HCT116 (cell line): ENCODE results near the gene UFSP2. TPM values are rescaled to one million over a fixed set of nuclear protein-coding genes. Genes with fewer than 3 reads are reported as not detected.

Experiments
- ATAC-seq: fragments of 200-7000 bp; cut with Tn5 transposase; 2 replicates; pipeline ENCODE4 v1.9.1; 2020; ENCODE audit warnings: mild to moderate bottlenecking, moderate library complexity
- BruUV-seq: library from RNA; stranded (reverse); fragments of 400-500 nt; replicated peaks from 2 replicates; lab custom pipeline; 2021; lab: Mats Ljungman, UMichigan
- CTCF ChIA-PET: fragments of 300-600 bp; sonication (Branson Sonifier 250); formaldehyde crosslinking; loops from one replicate; lab custom pipeline; 2021; ENCODE audit warnings: antibody characterized with exemption; lab: Charles Lee
- POLR2A ChIA-PET: fragments of 300-600, 350-600 bp; sonication (Branson Sonifier 250); formaldehyde crosslinking; loops from one replicate; lab custom pipeline; 2021; ENCODE audit warnings: antibody characterized with exemption; lab: Charles Lee
- RAD21 ChIA-PET, 2 experiments: fragments of 300-600 bp; sonication (Branson Sonifier 250); formaldehyde crosslinking; loops; one replicate each; lab custom pipeline; 2023; ENCODE audit warnings: low total read pairs in 2 of 2; ENCODE audit not compliant: uncharacterized antibody in 2 of 2, unreplicated experiment in 2 of 2, low non-redundant PET in 1 of 2; lab: Charles Lee
- DNase-seq: peaks from one replicate; pipeline ENCODE4 v3.0.0-alpha.2; 2010; ENCODE audit warnings: low read depth, low spot score
- H2AFZ ChIP-seq: fragments of 200-600 bp; shearing (Covaris generic), sonication (generic); 2 replicates; pipeline ENCODE4 v1.6.1; 2017; ENCODE audit warnings: low read depth, mixed run types, mixed read lengths, antibody characterized with exemption, low read length; ENCODE audit not compliant: poor library complexity, severe bottlenecking
- H3K27ac ChIP-seq: 2 replicates; pipeline ENCODE4 v1.5.1; 2012; ENCODE audit warnings: low read depth, low read length
- H3K27me3 ChIP-seq: fragments of 200-600 bp; sonication (generic); 2 replicates; pipeline ENCODE4 v1.6.1; 2016; ENCODE audit warnings: mixed run types, low read length, mixed read lengths; ENCODE audit not compliant: insufficient read depth
- H3K36me3 ChIP-seq, 2 experiments: fragments of 200-500 bp in 1 of 2; fragments of 200-600 bp in 1 of 2; sonication (Bioruptor generic) in 1 of 2; sonication (generic) in 1 of 2; 2 replicates each; pipeline versions ENCODE4 v1.5.1 to v1.6.1; 2014 to 2016; ENCODE audit warnings: low read length in 2 of 2, inconsistent platforms in 1 of 2, mixed read lengths in 1 of 2, mixed run types in 1 of 2; ENCODE audit not compliant: insufficient read depth in 2 of 2, control insufficient read depth in 1 of 2
- H3K4me1 ChIP-seq, 2 experiments: fragments of 200-600 bp in 1 of 2; sonication (generic) in 1 of 2; 2 replicates each; pipeline versions ENCODE4 v1.5.1 to v1.6.1; 2012 to 2017; ENCODE audit warnings: low read length in 2 of 2, inconsistent platforms in 1 of 2, mild to moderate bottlenecking in 1 of 2, mixed read lengths in 1 of 2, mixed run types in 1 of 2, moderate library complexity in 1 of 2; ENCODE audit not compliant: insufficient read depth in 2 of 2, control insufficient read depth in 1 of 2
- H3K4me2 ChIP-seq: fragments of 200-600 bp; sonication (generic); 2 replicates; pipeline ENCODE4 v1.6.1; 2017; ENCODE audit warnings: mixed run types, low read length, mixed read lengths
- H3K4me3 ChIP-seq, 2 experiments: fragments of 200-600 bp in 1 of 2; sonication (generic) in 1 of 2; replicated peaks in 1 of 2; 2 replicates each; pipeline ENCODE4 v1.5.1; 2011 to 2016; ENCODE audit warnings: low read length in 2 of 2, control low read depth in 1 of 2, low read depth in 1 of 2, mild to moderate bottlenecking in 1 of 2, mixed read lengths in 1 of 2, mixed run types in 1 of 2
- H3K79me2 ChIP-seq: fragments of 200-600 bp; sonication (generic); 2 replicates; pipeline ENCODE4 v1.6.1; 2017; ENCODE audit warnings: mild to moderate bottlenecking, mixed run types, low read length, moderate library complexity, mixed read lengths; ENCODE audit not compliant: insufficient read depth
- H3K9ac ChIP-seq: fragments of 200-600 bp; sonication (generic); 2 replicates; pipeline ENCODE4 v1.6.1; 2016; ENCODE audit warnings: low read length, mixed read lengths
- H3K9me2 ChIP-seq: fragments of 200-600 bp; sonication (generic), shearing (Covaris generic); 2 replicates; pipeline ENCODE4 v1.6.1; 2017; ENCODE audit warnings: mixed run types, mild to moderate bottlenecking, moderate library complexity; ENCODE audit not compliant: insufficient read depth
- H3K9me3 ChIP-seq, 2 experiments: fragments of 200-500 bp in 1 of 2; fragments of 200-600 bp in 1 of 2; sonication (Bioruptor generic) in 1 of 2; sonication (generic) in 1 of 2; 2 replicates each; pipeline ENCODE4 v1.6.1; 2014 to 2017; ENCODE audit warnings: low read length in 2 of 2, mixed read lengths in 2 of 2, inconsistent platforms in 1 of 2, low read depth in 1 of 2, mild to moderate bottlenecking in 1 of 2, mixed run types in 1 of 2, moderate library complexity in 1 of 2; ENCODE audit not compliant: control insufficient read depth in 1 of 2, insufficient read depth in 1 of 2
- H4K20me1 ChIP-seq: fragments of 200-600 bp; sonication (generic), shearing (Covaris generic); 2 replicates; pipeline ENCODE4 v1.6.1; 2017; ENCODE audit warnings: mixed run types, mild to moderate bottlenecking, moderate library complexity; ENCODE audit not compliant: insufficient read depth
- EGR1 ChIP-seq: IDR thresholded peaks from 2 replicates; pipeline ENCODE4 v1.6.1; 2012; ENCODE audit warnings: low read depth
- ELF1 ChIP-seq: IDR thresholded peaks from 2 replicates; pipeline ENCODE4 v1.6.1; 2012; ENCODE audit warnings: low read depth, borderline replicate concordance
- EZH2 ChIP-seq: fragments of 200-600 bp; sonication (generic); IDR thresholded peaks from 2 replicates; pipeline ENCODE4 v1.6.1; 2017; ENCODE audit warnings: antibody characterized with exemption, mixed run types
- EZH2phosphoT487 ChIP-seq: fragments of 200-600 bp; IDR thresholded peaks from 2 replicates; pipeline ENCODE4 v1.6.1; 2018; ENCODE audit warnings: antibody characterized with exemption, borderline replicate concordance
- FOSL1 ChIP-seq: IDR thresholded peaks from 2 replicates; pipeline ENCODE4 v1.6.1; 2012; ENCODE audit warnings: low read depth
- JUND ChIP-seq: IDR thresholded peaks from 2 replicates; pipeline ENCODE4 v1.6.1; 2012
- POLR2AphosphoS5 ChIP-seq: IDR thresholded peaks from 2 replicates; pipeline ENCODE4 v1.6.1; 2011; ENCODE audit warnings: mild to moderate bottlenecking, low read depth, low read length, moderate library complexity
- RAD21 ChIP-seq: IDR thresholded peaks from 2 replicates; pipeline ENCODE4 v1.6.1; 2012; ENCODE audit warnings: low read depth, mild to moderate bottlenecking
- SIN3A ChIP-seq: IDR thresholded peaks from 2 replicates; pipeline ENCODE4 v1.6.1; 2012; ENCODE audit warnings: low read depth
- SP1 ChIP-seq: IDR thresholded peaks from 2 replicates; pipeline ENCODE4 v1.6.1; 2012; ENCODE audit warnings: low read depth
- SRF ChIP-seq: IDR thresholded peaks from 2 replicates; pipeline ENCODE4 v1.6.1; 2012; ENCODE audit warnings: low read depth
- TCF7L2 ChIP-seq: IDR thresholded peaks from 2 replicates; pipeline ENCODE4 v1.7.0; 2011; ENCODE audit warnings: borderline replicate concordance, inconsistent platforms; ENCODE audit not compliant: insufficient read depth, insufficient read length; ENCODE audit errors: extremely low read depth
- YY1 ChIP-seq: IDR thresholded peaks from 2 replicates; pipeline ENCODE4 v1.6.1; 2011; ENCODE audit warnings: low read length, low read depth, moderate library complexity, mild to moderate bottlenecking; ENCODE audit not compliant: insufficient replicate concordance; ENCODE audit errors: extremely low read depth
- ZFX ChIP-seq: fragments of 450-650 bp; IDR thresholded peaks from 2 replicates; pipeline ENCODE4 v1.6.1; 2017
- intact Hi-C: fragments of 100-400 bp; cut with micrococcal nuclease; formaldehyde crosslinking; loops from 2 replicates; pipeline ENCODE4 v1.10.0; 2022
- total RNA-seq: library from RNA; stranded (reverse); gene quantifications from one replicate; pipeline ENCODE4 v1.2.1, GENCODE V29; 2021; ENCODE audit not compliant: unreplicated experiment
- TF ChIP-seq, protein P1 (sequence below), 3 experiments: fragments of 200-600 bp in 1 of 3; sonication (generic) in 1 of 3; IDR thresholded peaks in 2 of 3; conservative IDR thresholded peaks in 1 of 3; 2 replicates each; pipeline ENCODE4 v1.5.1; 2012 to 2017; ENCODE audit warnings: low read depth in 2 of 3, low read length in 2 of 3, antibody characterized with exemption in 1 of 3, borderline replicate concordance in 1 of 3, control low read depth in 1 of 3, mild to moderate bottlenecking in 1 of 3, mixed read lengths in 1 of 3, mixed run types in 1 of 3, moderate library complexity in 1 of 3; ENCODE audit not compliant: insufficient read depth in 1 of 3
- TF ChIP-seq, protein P2 (sequence below): IDR thresholded peaks from 2 replicates; pipeline ENCODE4 v1.6.1; 2011; ENCODE audit warnings: mild to moderate bottlenecking, low read length, moderate library complexity; ENCODE audit not compliant: insufficient replicate concordance; ENCODE audit errors: extremely low read depth
- TF ChIP-seq, protein P3 (sequence below): IDR thresholded peaks from 2 replicates; pipeline ENCODE4 v1.6.1; 2012

UFSP2 gene
- total RNA-seq, 1 experiment from 2014 or later = 29.4 TPM

DNA sequence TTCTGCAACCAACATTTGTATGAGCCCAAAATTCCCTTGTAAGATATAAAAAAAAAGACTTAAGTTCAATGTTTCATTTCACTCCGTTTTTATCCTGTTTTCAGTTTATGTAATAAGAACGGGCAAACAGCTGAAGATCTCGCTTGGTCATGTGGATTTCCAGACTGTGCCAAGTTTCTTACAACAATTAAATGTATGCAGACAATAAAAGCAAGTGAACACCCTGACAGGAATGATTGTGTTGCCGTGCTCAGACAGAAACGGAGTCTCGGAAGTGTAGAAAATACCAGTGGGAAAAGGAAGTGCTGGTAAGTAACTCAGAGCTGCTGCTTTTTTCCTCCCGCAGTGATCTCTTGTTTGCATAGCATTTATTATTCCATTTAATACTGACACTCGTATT is 26.3 kb downstream of the UFSP2 start:
- ChIA-PET POLR2A (no interaction called here), RAD21 (no interaction called here), CTCF (no interaction called here)
- no peaks in the 10 kb centered on the region for H3K79me2 ChIP-seq
- no peak overlapping the region for H3K27ac ChIP-seq
- ATAC-seq (no peak), DNase-seq (no peak)
- H3K4me2 ChIP-seq = no peak overlapping the region
- no peak overlapping the region for H2AFZ ChIP-seq
- peaks cover 11 to 29% of the 10 kb centered on the region in 2 experiments for H3K4me1 ChIP-seq
- H4K20me1 ChIP-seq = no peaks in the 10 kb centered on the region
- no peaks in the 10 kb centered on the region for H3K9me3 ChIP-seq
- TF ChIP-seq EZH2 (no peak), ELF1 (no peak), FOSL1 (no peak), SRF (no peak), EGR1 (no peak), TCF7L2 (no peak), SIN3A (no peak), ZFX (no peak), YY1 (no peak), EZH2phosphoT487 (no peak), JUND (no peak), POLR2AphosphoS5 (no peak), RAD21 (no peak), SP1 (no peak)
- TF ChIP-seq, protein P1, sequence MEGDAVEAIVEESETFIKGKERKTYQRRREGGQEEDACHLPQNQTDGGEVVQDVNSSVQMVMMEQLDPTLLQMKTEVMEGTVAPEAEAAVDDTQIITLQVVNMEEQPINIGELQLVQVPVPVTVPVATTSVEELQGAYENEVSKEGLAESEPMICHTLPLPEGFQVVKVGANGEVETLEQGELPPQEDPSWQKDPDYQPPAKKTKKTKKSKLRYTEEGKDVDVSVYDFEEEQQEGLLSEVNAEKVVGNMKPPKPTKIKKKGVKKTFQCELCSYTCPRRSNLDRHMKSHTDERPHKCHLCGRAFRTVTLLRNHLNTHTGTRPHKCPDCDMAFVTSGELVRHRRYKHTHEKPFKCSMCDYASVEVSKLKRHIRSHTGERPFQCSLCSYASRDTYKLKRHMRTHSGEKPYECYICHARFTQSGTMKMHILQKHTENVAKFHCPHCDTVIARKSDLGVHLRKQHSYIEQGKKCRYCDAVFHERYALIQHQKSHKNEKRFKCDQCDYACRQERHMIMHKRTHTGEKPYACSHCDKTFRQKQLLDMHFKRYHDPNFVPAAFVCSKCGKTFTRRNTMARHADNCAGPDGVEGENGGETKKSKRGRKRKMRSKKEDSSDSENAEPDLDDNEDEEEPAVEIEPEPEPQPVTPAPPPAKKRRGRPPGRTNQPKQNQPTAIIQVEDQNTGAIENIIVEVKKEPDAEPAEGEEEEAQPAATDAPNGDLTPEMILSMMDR (IDR thresholded peaks at IDR 0.05 in 2 of 3, conservative IDR thresholded peaks at IDR 0.05 in 1 of 3; ENCODE audit: borderline replicate concordance in 1 of 3, insufficient read depth in 1 of 3, low read depth in 2 of 3, low read length in 2 of 3) = no peak
- TF ChIP-seq, protein P2, sequence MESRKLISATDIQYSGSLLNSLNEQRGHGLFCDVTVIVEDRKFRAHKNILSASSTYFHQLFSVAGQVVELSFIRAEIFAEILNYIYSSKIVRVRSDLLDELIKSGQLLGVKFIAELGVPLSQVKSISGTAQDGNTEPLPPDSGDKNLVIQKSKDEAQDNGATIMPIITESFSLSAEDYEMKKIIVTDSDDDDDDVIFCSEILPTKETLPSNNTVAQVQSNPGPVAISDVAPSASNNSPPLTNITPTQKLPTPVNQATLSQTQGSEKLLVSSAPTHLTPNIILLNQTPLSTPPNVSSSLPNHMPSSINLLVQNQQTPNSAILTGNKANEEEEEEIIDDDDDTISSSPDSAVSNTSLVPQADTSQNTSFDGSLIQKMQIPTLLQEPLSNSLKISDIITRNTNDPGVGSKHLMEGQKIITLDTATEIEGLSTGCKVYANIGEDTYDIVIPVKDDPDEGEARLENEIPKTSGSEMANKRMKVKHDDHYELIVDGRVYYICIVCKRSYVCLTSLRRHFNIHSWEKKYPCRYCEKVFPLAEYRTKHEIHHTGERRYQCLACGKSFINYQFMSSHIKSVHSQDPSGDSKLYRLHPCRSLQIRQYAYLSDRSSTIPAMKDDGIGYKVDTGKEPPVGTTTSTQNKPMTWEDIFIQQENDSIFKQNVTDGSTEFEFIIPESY = no peak
- TF ChIP-seq, protein P3, sequence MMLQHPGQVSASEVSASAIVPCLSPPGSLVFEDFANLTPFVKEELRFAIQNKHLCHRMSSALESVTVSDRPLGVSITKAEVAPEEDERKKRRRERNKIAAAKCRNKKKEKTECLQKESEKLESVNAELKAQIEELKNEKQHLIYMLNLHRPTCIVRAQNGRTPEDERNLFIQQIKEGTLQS = no peak
- H3K36me3 ChIP-seq = peaks cover 7 to 12% of the 10 kb centered on the region in 2 experiments; a peak in 2 of 4 replicates
- H3K9ac ChIP-seq = no peak overlapping the region
- no TSS peak for BruUV-seq
- intact Hi-C loops = loop anchor here (5.0 kb wide), 1 partner anchor 197 kb away; the partner anchor contains the start of gene CFAP97
- no peaks in the 10 kb centered on the region for H3K27me3 ChIP-seq
- H3K9me2 ChIP-seq = no peaks in the 10 kb centered on the region
- H3K4me3 ChIP-seq = no peak overlapping the region
